A549 (cell line): Measurements from ENCODE around the gene SLC35A1. TPM values are rescaled to one million over a fixed set of nuclear protein-coding genes. Genes with fewer than 3 reads are reported as not detected.

Source experiments
- ATAC-seq, 2 experiments: fragments of 200-7000 bp in 1 of 2; fragments of >200 bp in 1 of 2; cut with Nextera tagmentation in 1 of 2; cut with Tn5 transposase in 1 of 2; 3 replicates each; pipeline versions ENCODE4 v1.8.0 to v1.9.1; 2018 to 2020; ENCODE audit warnings: mild to moderate bottlenecking in 1 of 2, moderate library complexity in 1 of 2
- CTCF ChIA-PET: fragments of 300-600 bp; sonication (Branson Sonifier 250); formaldehyde crosslinking; extraction: SDS; loops from one replicate; lab custom pipeline; 2021; ENCODE audit warnings: antibody characterized with exemption, inconsistent platforms; lab: Yijun Ruan, JAX
- POLR2A ChIA-PET: fragments of 350-600 bp; formaldehyde crosslinking; extraction: SDS; loops from one replicate; lab custom pipeline; 2021; ENCODE audit warnings: antibody characterized with exemption, inconsistent platforms; lab: Yijun Ruan, JAX
- DNase-seq, 2 experiments: peaks; one replicate each; pipeline versions ENCODE4 v3.0.0 to v3.0.0-alpha.2; 2011 to 2016; ENCODE audit warnings: low read depth in 1 of 2, low spot score in 1 of 2
- FAIRE-seq: peaks from 2 replicates; lab custom pipeline; 2011; peaks lifted over from hg19 to GRCh38; lab: Jason Lieb, UNC
- H3K27ac ChIP-seq, 2 experiments: fragments of >200 bp; sonication (Bioruptor Twin); formaldehyde crosslinking; 3 replicates each; pipeline ENCODE4 v1.5.1; 2016 to 2017
- H3K4me1 ChIP-seq: fragments of >200 bp; sonication (Bioruptor Twin); formaldehyde crosslinking; 3 replicates; pipeline ENCODE4 v1.6.1; 2016
- H3K4me2 ChIP-seq: fragments of >200 bp; sonication (Bioruptor Twin); formaldehyde crosslinking; 3 replicates; pipeline ENCODE4 v1.6.1; 2016
- H3K4me3 ChIP-seq: fragments of >200 bp; sonication (Bioruptor Twin); formaldehyde crosslinking; 3 replicates; pipeline ENCODE4 v1.5.1; 2016
- H3K9me3 ChIP-seq: fragments of >200 bp; sonication (Bioruptor Twin); formaldehyde crosslinking; 3 replicates; pipeline ENCODE4 v1.6.1; 2016
- CBX8 ChIP-seq: fragments of 200-600 bp; sonication (generic); IDR thresholded peaks from 2 replicates; pipeline ENCODE4 v1.6.1; 2016
- CEBPB ChIP-seq, 2 experiments: fragments of >200 bp in 1 of 2; sonication (Bioruptor Twin) in 1 of 2; formaldehyde crosslinking in 1 of 2; IDR thresholded peaks; 2 replicates each; pipeline ENCODE4 v1.6.1; 2012 to 2016
- CHD2 ChIP-seq: fragments of 150-350 bp; IDR thresholded peaks from 2 replicates; pipeline ENCODE4 v1.6.1; 2014; ENCODE audit warnings: low read length; ENCODE audit not compliant: partially characterized antibody
- EHF ChIP-seq: fragments of 250-450 bp; sonication (Bioruptor Pico); IDR thresholded peaks from 2 replicates; pipeline ENCODE4 v1.5.0; 2020; ENCODE audit warnings: mild to moderate bottlenecking
- ESRRA ChIP-seq: fragments of 150-350 bp; IDR thresholded peaks from 2 replicates; pipeline ENCODE4 v1.6.1; 2014; ENCODE audit warnings: mild to moderate bottlenecking, low read length, borderline replicate concordance
- FOXS1 ChIP-seq: fragments of 250-450 bp; sonication (Bioruptor Pico); IDR thresholded peaks from 2 replicates; pipeline ENCODE4 v1.5.0; 2020; ENCODE audit warnings: mild to moderate bottlenecking, moderate library complexity
- GATA3 ChIP-seq: IDR thresholded peaks from 2 replicates; pipeline ENCODE4 v1.6.1; 2012; ENCODE audit warnings: borderline replicate concordance
- HOXB13 ChIP-seq: fragments of 250-450 bp; sonication (Bioruptor Pico); IDR thresholded peaks from 2 replicates; pipeline ENCODE4 v1.5.0; 2020; ENCODE audit warnings: low read depth, mild to moderate bottlenecking, moderate library complexity
- JUNB ChIP-seq: fragments of >200 bp; sonication (Bioruptor Twin); formaldehyde crosslinking; IDR thresholded peaks from 2 replicates; pipeline ENCODE4 v1.6.1; 2016
- KDM1A ChIP-seq: fragments of 200-600 bp; sonication (generic); IDR thresholded peaks from 2 replicates; pipeline ENCODE4 v1.6.1; 2016; ENCODE audit warnings: low read depth, mild to moderate bottlenecking
- KDM5A ChIP-seq: fragments of 200-600 bp; sonication (generic); IDR thresholded peaks from 2 replicates; pipeline ENCODE4 v1.6.1; 2016; ENCODE audit warnings: antibody characterized with exemption, mild to moderate bottlenecking
- MAFK ChIP-seq: fragments of 450-650 bp; IDR thresholded peaks from 2 replicates; pipeline ENCODE4 v1.6.1; 2014; ENCODE audit not compliant: partially characterized antibody
- RAD21 ChIP-seq, 2 experiments: fragments of >200 bp in 1 of 2; sonication (Bioruptor Twin) in 1 of 2; formaldehyde crosslinking in 1 of 2; IDR thresholded peaks in 1 of 2; conservative IDR thresholded peaks in 1 of 2; 2 replicates in 1 of 2; 3 replicates in 1 of 2; pipeline ENCODE4 v1.6.1; 2012 to 2018; ENCODE audit warnings: inconsistent platforms in 1 of 2
- SREBF2 ChIP-seq: fragments of 450-650 bp; IDR thresholded peaks from 2 replicates; pipeline ENCODE4 v1.6.1; 2014; ENCODE audit warnings: mild to moderate bottlenecking, moderate library complexity
- TFCP2L1 ChIP-seq: fragments of 250-450 bp; sonication (Bioruptor Pico); IDR thresholded peaks from 2 replicates; pipeline ENCODE4 v1.5.0; 2021; ENCODE audit warnings: mild to moderate bottlenecking
- ZC3H11A ChIP-seq: fragments of 450-650 bp; IDR thresholded peaks from 2 replicates; pipeline ENCODE4 v1.6.1; 2014; ENCODE audit warnings: antibody characterized with exemption, mild to moderate bottlenecking
- WGBS: methylation state at CpG from one replicate; pipeline ENCODE4 v1.1.6; 2017; ENCODE audit errors: missing lambda C conversion rate; 5-methylcytosine and 5-hydroxymethylcytosine counted together
- polyA plus RNA-seq, 4 experiments: library from polyadenylated mRNA; depleted of rRNA in 3 of 4; stranded (reverse); fragments of >200 nt; fragmentation: RNase III in 1 of 4; extraction: RNeasy Plus Mini Kit Qiagen cat#74134 plus additional on column Dnase treatment in 1 of 4; gene quantifications; 2 replicates in 3 of 4; 3 replicates in 1 of 4; pipeline ENCODE4 v1.2.3, GENCODE V29; 2011 to 2017
- TF ChIP-seq, protein P1 (sequence below): fragments of 200-600 bp; sonication (generic); IDR thresholded peaks from 2 replicates; pipeline ENCODE4 v1.6.1; 2016; ENCODE audit warnings: antibody characterized with exemption, mild to moderate bottlenecking, moderate library complexity
- TF ChIP-seq, protein P2 (sequence below): fragments of >200 bp; sonication (Bioruptor Twin); formaldehyde crosslinking; IDR thresholded peaks from 2 replicates; pipeline ENCODE4 v1.6.1; 2016
- TF ChIP-seq, protein P3 (sequence below): IDR thresholded peaks from 2 replicates; pipeline ENCODE4 v1.6.1; 2012

SLC35A1 gene
- polyA plus RNA-seq, 2 of the 4 experiments (the other 2 are of a cell fraction): 13.5 to 23.7 TPM

DNA sequence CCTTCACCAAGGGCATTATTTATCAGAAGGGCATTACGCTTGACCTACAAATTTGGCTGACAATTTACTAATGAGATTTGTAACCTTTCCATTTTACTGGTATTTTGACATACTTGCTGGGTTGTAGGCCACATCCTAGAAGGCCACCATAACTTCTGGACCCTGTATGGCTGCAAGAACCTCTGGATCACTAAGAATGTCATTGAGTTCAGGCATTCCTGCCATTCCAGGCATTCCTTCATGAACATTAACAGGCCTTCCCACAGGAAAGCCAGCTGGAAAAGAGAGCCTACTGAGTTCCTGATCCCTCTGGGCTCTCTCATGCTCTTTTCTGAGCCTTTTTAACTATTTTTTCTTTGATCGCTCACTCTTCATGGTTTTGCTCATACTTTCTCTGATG lies 28.4 kb upstream of the SLC35A1 start:
- DNase-seq: no peak
- POLR2A ChIA-PET: no interaction called here
- Histone ChIP-seq H3K9me3 (no peaks in the 10 kb centered on the region), H3K4me1 (no peaks in the 10 kb centered on the region), H3K4me2 (no peak overlapping the region), H3K4me3 (no peak overlapping the region), H3K27ac (no peak overlapping the region)
- no peak for ATAC-seq
- FAIRE-seq: no peak
- no peak for TF ChIP-seq CBX8
- TF ChIP-seq MAFK: no peak
- TF ChIP-seq JUNB: no peak
- TF ChIP-seq TFCP2L1 (CRISPR knock-in tag): no peak
- TF ChIP-seq KDM5A: no peak
- TF ChIP-seq RAD21 (conservative IDR thresholded peaks at IDR 0.05 in 1 of 2, IDR thresholded peaks at IDR 0.05 in 1 of 2): no peak
- TF ChIP-seq GATA3: no peak
- TF ChIP-seq, protein P1, sequence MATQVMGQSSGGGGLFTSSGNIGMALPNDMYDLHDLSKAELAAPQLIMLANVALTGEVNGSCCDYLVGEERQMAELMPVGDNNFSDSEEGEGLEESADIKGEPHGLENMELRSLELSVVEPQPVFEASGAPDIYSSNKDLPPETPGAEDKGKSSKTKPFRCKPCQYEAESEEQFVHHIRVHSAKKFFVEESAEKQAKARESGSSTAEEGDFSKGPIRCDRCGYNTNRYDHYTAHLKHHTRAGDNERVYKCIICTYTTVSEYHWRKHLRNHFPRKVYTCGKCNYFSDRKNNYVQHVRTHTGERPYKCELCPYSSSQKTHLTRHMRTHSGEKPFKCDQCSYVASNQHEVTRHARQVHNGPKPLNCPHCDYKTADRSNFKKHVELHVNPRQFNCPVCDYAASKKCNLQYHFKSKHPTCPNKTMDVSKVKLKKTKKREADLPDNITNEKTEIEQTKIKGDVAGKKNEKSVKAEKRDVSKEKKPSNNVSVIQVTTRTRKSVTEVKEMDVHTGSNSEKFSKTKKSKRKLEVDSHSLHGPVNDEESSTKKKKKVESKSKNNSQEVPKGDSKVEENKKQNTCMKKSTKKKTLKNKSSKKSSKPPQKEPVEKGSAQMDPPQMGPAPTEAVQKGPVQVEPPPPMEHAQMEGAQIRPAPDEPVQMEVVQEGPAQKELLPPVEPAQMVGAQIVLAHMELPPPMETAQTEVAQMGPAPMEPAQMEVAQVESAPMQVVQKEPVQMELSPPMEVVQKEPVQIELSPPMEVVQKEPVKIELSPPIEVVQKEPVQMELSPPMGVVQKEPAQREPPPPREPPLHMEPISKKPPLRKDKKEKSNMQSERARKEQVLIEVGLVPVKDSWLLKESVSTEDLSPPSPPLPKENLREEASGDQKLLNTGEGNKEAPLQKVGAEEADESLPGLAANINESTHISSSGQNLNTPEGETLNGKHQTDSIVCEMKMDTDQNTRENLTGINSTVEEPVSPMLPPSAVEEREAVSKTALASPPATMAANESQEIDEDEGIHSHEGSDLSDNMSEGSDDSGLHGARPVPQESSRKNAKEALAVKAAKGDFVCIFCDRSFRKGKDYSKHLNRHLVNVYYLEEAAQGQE: no peak
- no peak for TF ChIP-seq SREBF2
- TF ChIP-seq, all 56 proteins: peak for 0
- CTCF ChIA-PET: interaction anchor here (0.7 kb wide), 1 partner anchor 9 kb away, joined by 4 read pairs; no protein-coding TSS in a partner anchor
- WGBS: 84% methylated on average over 2 of the region's 2 CpGs

DNA sequence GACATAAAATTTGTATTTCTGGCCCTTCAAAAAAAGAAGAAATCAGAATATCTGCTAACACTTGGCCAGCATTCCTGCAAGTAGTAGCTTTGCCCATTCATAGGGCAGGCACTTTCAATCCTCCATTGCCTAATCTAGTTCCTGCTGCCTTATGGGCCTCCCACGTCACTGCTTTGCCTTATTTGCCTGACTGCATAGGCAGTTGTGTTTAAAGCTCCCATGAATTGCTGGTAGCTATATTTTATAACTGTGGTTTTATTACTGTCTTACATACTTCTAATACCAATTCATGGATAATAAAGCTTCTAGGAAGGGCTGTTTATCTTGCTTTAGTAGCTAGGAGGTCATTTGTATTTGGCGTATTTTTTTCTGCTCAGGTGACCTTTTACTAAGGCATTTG lies 7.7 kb upstream of the SLC35A1 start:
- ChIA-PET POLR2A (no interaction called here), CTCF (interaction anchor here (0.7 kb wide), 1 partner anchor 426 kb away, joined by 3 read pairs; no protein-coding TSS in a partner anchor)
- no peak for ATAC-seq
- Histone ChIP-seq H3K27ac (no peak overlapping the region), H3K4me1 (no peaks in the 10 kb centered on the region), H3K9me3 (no peaks in the 10 kb centered on the region), H3K4me2 (no peak overlapping the region), H3K4me3 (no peak overlapping the region)
- TF ChIP-seq KDM1A (no peak), EHF (CRISPR knock-in tag) (no peak), TFCP2L1 (CRISPR knock-in tag) (no peak), ESRRA (no peak)
- no peak for DNase-seq
- FAIRE-seq: no peak
- 57% methylated on average over 2 of the region's 2 CpGs for WGBS

DNA sequence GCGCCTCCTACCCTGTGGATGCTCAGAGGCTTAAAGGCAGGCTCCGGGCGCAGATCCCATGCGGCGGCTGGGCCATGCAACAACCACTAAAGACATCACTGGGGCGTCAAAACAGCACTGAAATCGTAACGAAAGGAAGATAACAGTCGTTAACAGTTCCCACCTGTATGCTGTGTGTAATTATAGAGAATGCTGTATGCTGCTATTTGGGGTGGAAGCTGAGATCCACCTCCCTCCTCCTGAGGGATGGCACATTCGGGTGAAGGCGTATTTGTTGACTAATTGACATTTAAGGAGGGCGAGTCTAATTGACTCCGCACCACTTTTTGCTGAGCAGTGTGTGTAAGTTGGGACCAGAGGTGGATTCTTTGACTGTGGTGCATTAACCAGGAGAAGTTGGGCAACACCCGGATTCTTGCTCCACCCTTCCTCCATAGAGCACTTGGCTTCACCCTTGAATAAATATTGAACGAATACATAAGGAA lies 687 bp downstream of the SLC35A1 start:
- peak overlapping the region; percentile 83 for H3K4me2 ChIP-seq
- under 1% methylated on average over 12 of the region's 15 CpGs for WGBS
- H3K4me1 ChIP-seq: peaks cover 16% of the 10 kb centered on the region; the same call in 2 of the 3 replicates
- DNase-seq: peak; percentile 9 to 46
- no peaks in the 10 kb centered on the region for H3K9me3 ChIP-seq
- peak; percentile 91 for ATAC-seq
- no peak for FAIRE-seq
- TF ChIP-seq CEBPB (IDR thresholded peaks at IDR 0.05) (peak in 1 of 2 experiments; percentile 57; a peak in 2 of 4 replicates), CHD2 (no peak), HOXB13 (CRISPR knock-in tag) (no peak)
- TF ChIP-seq, protein P2, sequence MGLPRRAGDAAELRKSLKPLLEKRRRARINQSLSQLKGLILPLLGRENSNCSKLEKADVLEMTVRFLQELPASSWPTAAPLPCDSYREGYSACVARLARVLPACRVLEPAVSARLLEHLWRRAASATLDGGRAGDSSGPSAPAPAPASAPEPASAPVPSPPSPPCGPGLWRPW: no peak
- TF ChIP-seq, all 56 proteins: peak for 1
- POLR2A ChIA-PET: interaction anchor here (1.7 kb wide), 1 partner anchor 65 kb away, joined by 4 read pairs; no protein-coding TSS in a partner anchor
- CTCF ChIA-PET: interaction anchor here (1.4 kb wide), 1 partner anchor 18 kb away, joined by 3 read pairs; no protein-coding TSS in a partner anchor
- Histone ChIP-seq H3K27ac (peak overlapping the region; percentile 97), H3K4me3 (peak overlapping the region; percentile 95)

DNA sequence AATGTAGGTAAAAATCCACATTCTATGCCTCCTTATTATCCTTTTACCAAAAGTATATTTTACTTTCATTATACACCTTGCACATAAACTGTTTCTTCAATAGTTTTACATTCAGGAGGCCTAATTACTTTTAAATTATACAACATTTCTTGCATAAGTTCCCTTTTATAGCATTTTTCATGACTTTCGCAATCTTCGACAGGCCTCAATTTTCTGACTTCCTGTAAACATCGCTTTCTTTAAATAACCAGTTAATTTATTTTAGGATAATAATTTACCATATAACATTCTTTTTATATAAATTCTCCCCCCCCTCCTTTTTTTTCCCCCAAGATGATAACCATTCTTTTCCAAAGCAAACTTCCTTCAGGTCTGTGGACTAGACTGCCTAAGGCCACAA lies 9.2 kb downstream of the SLC35A1 start:
- FAIRE-seq (no peak), DNase-seq (no peak), ATAC-seq (no peak)
- Histone ChIP-seq H3K4me2 (no peak overlapping the region), H3K9me3 (no peaks in the 10 kb centered on the region), H3K4me1 (no peaks in the 10 kb centered on the region), H3K27ac (no peak overlapping the region), H3K4me3 (no peak overlapping the region)
- CTCF ChIA-PET: no interaction called here
- POLR2A ChIA-PET: no interaction called here
- TF ChIP-seq, protein P3, sequence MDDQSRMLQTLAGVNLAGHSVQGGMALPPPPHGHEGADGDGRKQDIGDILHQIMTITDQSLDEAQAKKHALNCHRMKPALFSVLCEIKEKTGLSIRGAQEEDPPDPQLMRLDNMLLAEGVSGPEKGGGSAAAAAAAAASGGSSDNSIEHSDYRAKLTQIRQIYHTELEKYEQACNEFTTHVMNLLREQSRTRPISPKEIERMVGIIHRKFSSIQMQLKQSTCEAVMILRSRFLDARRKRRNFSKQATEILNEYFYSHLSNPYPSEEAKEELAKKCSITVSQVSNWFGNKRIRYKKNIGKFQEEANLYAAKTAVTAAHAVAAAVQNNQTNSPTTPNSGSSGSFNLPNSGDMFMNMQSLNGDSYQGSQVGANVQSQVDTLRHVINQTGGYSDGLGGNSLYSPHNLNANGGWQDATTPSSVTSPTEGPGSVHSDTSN: no peak
- no peak for TF ChIP-seq ZC3H11A
- TF ChIP-seq FOXS1 (CRISPR knock-in tag): no peak
- TF ChIP-seq CEBPB (IDR thresholded peaks at IDR 0.05): no peak
- WGBS: 85% methylated on average over 3 of the region's 3 CpGs
